GM12801 (cell line): Measurements from ENCODE around the gene FGF4.

Experiments used
- TF ChIP-seq, protein P1 (sequence below): IDR thresholded peaks from one replicate; pipeline ENCODE4 v1.5.1; 2011; ENCODE audit warnings: control low read depth; ENCODE audit not compliant: insufficient read length; ENCODE audit errors: extremely low read depth

The FGF4 gene

DNA sequence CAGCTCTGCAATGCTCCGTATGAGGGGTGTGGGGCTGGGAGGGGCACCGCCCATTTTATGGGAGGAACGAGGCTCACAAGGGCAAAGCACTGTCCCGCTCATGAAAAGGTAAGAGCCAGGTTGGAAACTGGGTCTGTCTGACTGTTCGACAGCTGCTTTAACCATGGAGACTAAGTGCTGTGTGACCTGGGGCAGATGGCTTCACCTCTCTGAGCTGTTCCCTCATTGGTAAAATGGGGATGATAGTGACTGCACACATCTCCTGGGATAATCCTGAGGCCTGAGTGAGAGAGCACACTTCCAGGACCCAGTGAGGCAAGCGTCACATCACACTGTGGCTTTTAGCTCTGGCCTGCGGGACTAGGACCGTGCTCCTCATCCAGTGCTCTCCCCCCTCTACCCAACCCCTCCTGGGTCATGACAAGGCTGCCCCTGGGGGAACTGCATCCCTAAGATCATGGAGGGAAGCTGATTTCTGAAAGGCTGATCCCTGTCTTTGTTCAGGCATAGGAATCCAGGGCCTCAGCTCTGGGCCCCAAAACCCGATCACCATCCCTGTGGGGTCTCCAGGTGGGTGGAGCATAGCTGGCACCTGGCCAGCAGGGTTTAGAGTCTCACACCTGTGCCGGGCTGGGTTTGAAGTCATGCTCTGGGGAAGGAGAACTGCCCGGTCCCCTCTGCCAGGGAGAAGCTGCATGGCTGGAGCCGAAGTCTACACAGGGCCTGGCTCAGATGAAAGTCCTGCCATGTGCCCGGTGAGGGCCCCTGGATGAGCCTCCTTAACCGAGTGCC lies 22.8 kb upstream of the FGF4 start:
- TF ChIP-seq, protein P1, sequence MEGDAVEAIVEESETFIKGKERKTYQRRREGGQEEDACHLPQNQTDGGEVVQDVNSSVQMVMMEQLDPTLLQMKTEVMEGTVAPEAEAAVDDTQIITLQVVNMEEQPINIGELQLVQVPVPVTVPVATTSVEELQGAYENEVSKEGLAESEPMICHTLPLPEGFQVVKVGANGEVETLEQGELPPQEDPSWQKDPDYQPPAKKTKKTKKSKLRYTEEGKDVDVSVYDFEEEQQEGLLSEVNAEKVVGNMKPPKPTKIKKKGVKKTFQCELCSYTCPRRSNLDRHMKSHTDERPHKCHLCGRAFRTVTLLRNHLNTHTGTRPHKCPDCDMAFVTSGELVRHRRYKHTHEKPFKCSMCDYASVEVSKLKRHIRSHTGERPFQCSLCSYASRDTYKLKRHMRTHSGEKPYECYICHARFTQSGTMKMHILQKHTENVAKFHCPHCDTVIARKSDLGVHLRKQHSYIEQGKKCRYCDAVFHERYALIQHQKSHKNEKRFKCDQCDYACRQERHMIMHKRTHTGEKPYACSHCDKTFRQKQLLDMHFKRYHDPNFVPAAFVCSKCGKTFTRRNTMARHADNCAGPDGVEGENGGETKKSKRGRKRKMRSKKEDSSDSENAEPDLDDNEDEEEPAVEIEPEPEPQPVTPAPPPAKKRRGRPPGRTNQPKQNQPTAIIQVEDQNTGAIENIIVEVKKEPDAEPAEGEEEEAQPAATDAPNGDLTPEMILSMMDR: no peak

DNA sequence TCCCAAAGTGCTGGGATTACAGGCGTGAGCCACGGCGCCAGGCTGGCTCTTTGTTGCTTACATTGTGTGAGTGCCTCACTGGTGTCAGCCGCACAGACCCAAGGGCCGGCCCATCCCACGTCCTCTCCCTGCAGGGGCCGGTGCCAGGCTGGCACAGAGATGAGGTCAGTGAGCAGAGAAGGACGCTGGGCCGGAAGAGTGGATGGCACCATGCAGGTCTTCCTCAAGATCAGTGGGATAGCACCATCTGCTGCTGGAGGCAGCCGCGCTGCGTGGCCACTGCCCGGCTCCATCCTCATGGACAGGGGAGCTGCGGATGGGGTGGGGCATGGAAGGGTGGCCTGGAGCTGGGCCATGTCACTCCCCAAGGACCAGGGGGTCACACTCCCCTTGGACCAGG lies 22.0 kb upstream of the FGF4 start:
- TF ChIP-seq, protein P1: no peak

DNA sequence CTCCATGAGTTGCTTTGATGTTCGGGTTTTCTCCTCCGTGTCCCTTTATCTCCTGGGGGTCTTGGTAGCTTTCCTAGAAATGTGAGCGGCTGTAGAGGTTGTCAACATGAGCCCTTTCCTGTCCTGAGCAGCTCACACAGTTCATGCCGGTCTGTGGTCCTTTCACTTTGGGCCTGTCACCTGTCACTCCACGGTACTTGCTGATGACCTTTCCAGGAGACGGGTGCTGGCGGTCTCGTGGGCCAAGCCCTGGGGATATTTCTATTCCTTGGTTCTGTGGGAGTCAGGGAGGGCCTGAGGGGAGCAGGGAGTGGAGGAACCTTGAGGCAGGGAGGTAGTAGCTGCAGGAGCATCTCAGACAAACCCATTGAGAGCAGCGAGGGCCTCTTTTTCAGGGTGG lies 20.9 kb upstream of the FGF4 start:
- TF ChIP-seq, protein P1: no peak

DNA sequence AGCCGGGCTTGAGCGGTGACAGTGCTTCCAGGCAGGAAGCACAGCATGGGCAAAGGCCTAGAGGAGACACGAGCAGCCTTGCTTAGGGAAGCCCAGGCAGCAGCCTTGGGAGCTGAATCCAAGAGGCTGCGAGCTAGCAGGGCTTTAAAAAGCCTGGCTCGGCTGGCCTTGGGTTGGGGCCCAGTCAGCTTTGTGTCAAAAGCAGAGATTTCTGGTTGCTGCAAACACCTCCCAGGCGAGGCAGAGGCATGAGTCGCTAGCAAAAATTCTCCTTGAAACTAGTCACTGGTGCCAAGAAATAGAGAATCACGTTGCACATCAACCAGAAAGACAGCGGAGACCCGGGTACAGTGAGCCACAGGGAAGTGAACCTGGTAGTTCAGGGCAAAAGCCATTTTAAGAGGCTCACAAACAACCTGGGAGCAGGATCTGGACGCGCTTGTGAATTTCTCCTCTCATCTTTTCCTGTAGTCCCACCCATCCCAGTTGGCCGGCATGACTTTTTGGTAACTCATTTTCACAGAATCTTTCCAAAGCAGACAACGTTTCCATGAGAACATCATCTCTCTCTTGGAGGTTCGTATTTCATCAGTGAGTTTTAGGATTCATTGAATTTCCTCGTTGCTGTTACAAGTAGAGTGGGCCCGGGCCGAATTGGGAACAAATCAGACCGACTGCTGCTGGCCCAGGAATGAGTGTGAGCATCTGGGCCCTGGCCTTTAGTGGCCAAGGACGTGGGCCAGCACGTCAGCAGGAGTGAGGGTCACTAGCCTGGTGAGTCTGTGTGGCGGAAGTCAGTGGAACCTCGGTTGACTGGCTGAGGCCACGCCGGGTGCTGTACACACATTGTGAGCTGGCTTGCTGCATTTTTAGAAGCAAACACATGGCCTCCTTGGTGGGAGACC lies 16.4 kb upstream of the FGF4 start:
- TF ChIP-seq, protein P1: no peak

DNA sequence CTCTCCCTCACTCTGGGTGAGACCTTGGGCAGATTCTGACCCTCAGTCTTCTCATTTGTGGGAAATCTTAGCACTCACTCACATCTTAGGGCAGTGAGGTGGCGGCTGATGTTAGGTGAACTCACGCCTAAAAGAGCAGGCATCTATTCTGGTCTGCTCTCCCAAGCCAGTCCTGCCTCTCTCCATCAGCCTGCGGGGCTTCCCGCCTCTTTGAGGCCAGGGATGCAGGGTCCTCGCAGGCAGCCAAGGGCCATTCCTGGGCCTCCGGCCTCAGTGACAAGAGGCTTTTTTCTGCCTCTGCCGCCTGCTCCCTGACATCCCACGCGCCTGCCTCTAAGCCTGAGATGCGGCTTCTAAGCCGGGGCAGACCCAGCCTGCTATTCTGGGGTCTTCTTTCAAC lies 13.8 kb upstream of the FGF4 start:
- TF ChIP-seq, protein P1: no peak

DNA sequence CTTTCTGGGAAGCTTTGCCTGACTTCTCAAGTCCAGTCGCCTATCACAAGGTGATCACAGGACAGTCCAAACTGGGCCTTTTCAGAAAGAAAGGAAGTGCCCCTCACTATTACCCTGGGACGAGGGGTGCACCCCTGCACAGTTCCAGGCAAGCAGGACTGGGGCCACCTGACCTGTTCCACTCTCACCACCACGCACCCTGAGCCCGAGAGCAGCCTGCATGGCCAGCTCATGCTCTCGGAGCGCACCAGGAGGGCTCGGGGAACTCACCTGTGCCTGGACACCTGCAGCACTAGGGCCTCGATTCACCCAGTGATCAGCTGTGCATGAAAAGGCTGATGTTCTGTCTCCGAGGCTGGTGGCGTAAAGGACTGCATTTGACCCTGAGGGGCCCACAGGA lies 12.8 kb upstream of the FGF4 start:
- TF ChIP-seq, protein P1: no peak

DNA sequence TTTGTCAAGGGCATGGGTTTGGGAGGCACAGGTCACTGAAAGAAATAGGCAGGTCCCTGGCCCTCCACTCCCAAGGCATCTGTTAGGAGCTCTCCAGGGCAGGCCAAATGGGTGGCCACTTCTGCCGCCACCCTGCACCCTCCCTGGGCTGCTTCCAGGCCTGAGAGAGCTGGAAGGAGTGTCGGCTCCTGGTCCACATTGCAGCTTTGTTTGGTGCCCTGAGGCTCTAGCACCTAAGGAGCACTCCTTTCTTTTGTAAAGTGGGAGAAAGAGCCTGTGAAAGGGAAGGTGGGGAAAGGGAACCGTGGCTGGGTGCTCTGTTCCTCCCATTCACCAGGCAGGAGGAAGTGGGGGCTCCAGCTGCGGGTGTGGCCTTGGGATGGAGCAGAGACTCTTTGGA lies 12.3 kb upstream of the FGF4 start:
- TF ChIP-seq, protein P1: no peak
